RWPE2 (cell line): ENCODE data around the gene SLC35E2B.

Experiments used
- ATAC-seq: fragments of 200-7000 bp; cut with Tn5 transposase; 3 replicates; pipeline ENCODE4 v1.9.1; 2021; ENCODE audit warnings: low read depth
- DNase-seq: peaks from one replicate; pipeline ENCODE4 v3.0.0-alpha.2; 2020; ENCODE audit warnings: low spot score
- H3K27ac ChIP-seq: fragments of 450-650 bp; 2 replicates; pipeline ENCODE4 v1.5.1; 2017; ENCODE audit warnings: mild to moderate bottlenecking; ENCODE audit not compliant: poor library complexity, severe bottlenecking
- H3K27me3 ChIP-seq: fragments of 250-450 bp; sonication (Bioruptor Pico); 2 replicates; pipeline ENCODE4 v1.5.1; 2021; ENCODE audit warnings: mild to moderate bottlenecking, moderate library complexity; ENCODE audit not compliant: insufficient read depth, poor library complexity, severe bottlenecking
- H3K36me3 ChIP-seq: fragments of 250-450 bp; sonication (Bioruptor Pico); 2 replicates; pipeline ENCODE4 v1.5.1; 2020; ENCODE audit warnings: low read depth, mild to moderate bottlenecking, moderate library complexity
- H3K4me1 ChIP-seq: fragments of 250-450 bp; sonication (Bioruptor Pico); 2 replicates; pipeline ENCODE4 v1.5.1; 2021; ENCODE audit warnings: mild to moderate bottlenecking, moderate library complexity; ENCODE audit not compliant: insufficient read depth, poor library complexity, severe bottlenecking
- H3K4me3 ChIP-seq: fragments of 250-450 bp; sonication (Bioruptor Pico); 2 replicates; pipeline ENCODE4 v1.5.1; 2021; ENCODE audit warnings: mild to moderate bottlenecking, moderate library complexity; ENCODE audit not compliant: severe bottlenecking
- H3K9me3 ChIP-seq: fragments of 250-450 bp; sonication (Bioruptor Pico); 2 replicates; pipeline ENCODE4 v1.5.1; 2021; ENCODE audit warnings: mild to moderate bottlenecking, moderate library complexity; ENCODE audit not compliant: severe bottlenecking
- CTCF ChIP-seq: fragments of 450-650 bp; IDR thresholded peaks from one replicate; pipeline ENCODE4 v1.5.1; 2017; ENCODE audit warnings: mild to moderate bottlenecking, moderate library complexity; ENCODE audit not compliant: poor library complexity, severe bottlenecking

Gene SLC35E2B

GRCh38 chr1:1618396-1619068, 74.1 kb downstream of the SLC35E2B start:
- H3K4me1 ChIP-seq: no peaks in the 10 kb centered on the region
- H3K4me3 ChIP-seq: no peak overlapping the region
- H3K27me3 ChIP-seq: no peaks in the 10 kb centered on the region
- no peaks in the 10 kb centered on the region for H3K36me3 ChIP-seq
- no peak for ATAC-seq
- no peak for TF ChIP-seq CTCF
- H3K27ac ChIP-seq: no peak overlapping the region
- no peak for DNase-seq
- no peaks in the 10 kb centered on the region for H3K9me3 ChIP-seq

- TF ChIP-seq CTCF: no peak
- H3K9me3 ChIP-seq: no peaks in the 10 kb centered on the region
- H3K4me3 ChIP-seq: no peak overlapping the region
- no peaks in the 10 kb centered on the region for H3K4me1 ChIP-seq
- H3K36me3 ChIP-seq: no peaks in the 10 kb centered on the region
- H3K27ac ChIP-seq: no peak overlapping the region
- ATAC-seq: no peak
- no peak for DNase-seq
- H3K27me3 ChIP-seq: no peaks in the 10 kb centered on the region
Measured at GRCh38 chr1:1617925-1618324, 74.7 kb downstream of the SLC35E2B start.

GRCh38 chr1:1617516-1617915, 75.1 kb downstream of the SLC35E2B start:
- Histone ChIP-seq H3K9me3 (no peaks in the 10 kb centered on the region), H3K36me3 (no peaks in the 10 kb centered on the region), H3K4me3 (no peak overlapping the region), H3K27me3 (no peaks in the 10 kb centered on the region), H3K4me1 (no peaks in the 10 kb centered on the region), H3K27ac (no peak overlapping the region)
- DNase-seq: no peak
- no peak for ATAC-seq
- TF ChIP-seq CTCF: no peak

- H3K27me3 ChIP-seq: no peaks in the 10 kb centered on the region
- peak; percentile 62 for DNase-seq
- no peaks in the 10 kb centered on the region for H3K9me3 ChIP-seq
- no peaks in the 10 kb centered on the region for H3K36me3 ChIP-seq
- TF ChIP-seq CTCF: no peak
- no peak for ATAC-seq
- peak overlapping the region; percentile 83 for H3K4me3 ChIP-seq
- no peak overlapping the region for H3K27ac ChIP-seq
- H3K4me1 ChIP-seq: no peaks in the 10 kb centered on the region
Measured at GRCh38 chr1:1616838-1617237, 75.8 kb downstream of the SLC35E2B start.

- ATAC-seq (peak; percentile 18), DNase-seq (peak; percentile 65)
- H3K36me3 ChIP-seq: no peaks in the 10 kb centered on the region
- H3K27me3 ChIP-seq: no peaks in the 10 kb centered on the region
- H3K9me3 ChIP-seq: no peaks in the 10 kb centered on the region
- no peaks in the 10 kb centered on the region for H3K4me1 ChIP-seq
- peak overlapping the region; percentile 83 for H3K4me3 ChIP-seq
- no peak for TF ChIP-seq CTCF
- H3K27ac ChIP-seq: peak overlapping the region; percentile 83
Measured at GRCh38 chr1:1616045-1616790, 76.4 kb downstream of the SLC35E2B start.
